C1 segment of cervical spinal cord (tissue), 14 donors: ENCODE data around the gene ABCG1.

Source experiments
- DNase-seq, 14 donors: peaks; one replicate each; lab custom pipeline; 2025; lab: John Stamatoyannopoulos, UW

Gene ABCG1

DNA sequence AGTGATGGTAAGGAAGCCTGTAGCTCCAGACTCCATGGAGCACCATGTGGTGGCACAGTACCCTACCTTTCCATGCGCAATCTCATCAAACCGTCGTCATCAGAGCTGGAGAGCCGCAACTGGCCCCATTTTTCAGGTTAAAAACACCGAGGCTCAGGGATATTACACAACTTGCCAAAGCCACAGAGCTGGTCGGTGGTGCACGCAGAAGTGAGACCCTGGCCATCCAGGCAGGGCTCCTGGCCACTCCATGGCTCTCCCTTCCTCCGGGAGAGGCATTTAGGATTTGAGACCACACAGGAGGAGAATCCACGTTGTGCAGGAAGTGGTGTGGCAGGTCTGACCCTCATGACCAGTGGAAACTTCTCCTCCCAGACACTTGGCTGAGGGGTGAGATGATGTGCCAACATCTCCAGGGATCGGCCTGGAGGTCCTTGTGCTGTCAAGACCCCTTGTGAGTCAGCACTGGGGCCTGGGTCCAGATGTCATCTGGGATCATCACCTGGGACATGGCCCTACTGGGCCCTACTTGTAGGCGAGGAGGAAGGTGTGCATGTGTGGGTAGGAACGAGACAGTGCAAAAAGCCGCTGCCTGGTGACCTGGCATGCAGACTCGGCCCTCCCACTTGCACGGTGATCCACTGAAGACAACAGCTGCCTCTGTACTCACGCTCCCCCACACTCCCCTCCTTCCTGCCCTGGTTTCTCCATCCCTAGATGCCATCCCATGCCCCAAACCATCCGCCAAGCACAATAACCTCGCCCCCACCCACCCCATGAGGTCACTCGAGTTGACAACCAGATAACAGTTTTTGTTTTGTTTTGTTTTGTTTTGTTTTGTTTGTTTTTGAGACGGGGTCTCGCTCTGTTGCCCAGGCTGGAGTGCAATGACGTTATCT is 85.9 kb downstream of the ABCG1 start:
- no peak for DNase-seq

GRCh38 chr21:42305707-42306147 is 86.8 kb downstream of the ABCG1 start:
- DNase-seq: no peak

DNA sequence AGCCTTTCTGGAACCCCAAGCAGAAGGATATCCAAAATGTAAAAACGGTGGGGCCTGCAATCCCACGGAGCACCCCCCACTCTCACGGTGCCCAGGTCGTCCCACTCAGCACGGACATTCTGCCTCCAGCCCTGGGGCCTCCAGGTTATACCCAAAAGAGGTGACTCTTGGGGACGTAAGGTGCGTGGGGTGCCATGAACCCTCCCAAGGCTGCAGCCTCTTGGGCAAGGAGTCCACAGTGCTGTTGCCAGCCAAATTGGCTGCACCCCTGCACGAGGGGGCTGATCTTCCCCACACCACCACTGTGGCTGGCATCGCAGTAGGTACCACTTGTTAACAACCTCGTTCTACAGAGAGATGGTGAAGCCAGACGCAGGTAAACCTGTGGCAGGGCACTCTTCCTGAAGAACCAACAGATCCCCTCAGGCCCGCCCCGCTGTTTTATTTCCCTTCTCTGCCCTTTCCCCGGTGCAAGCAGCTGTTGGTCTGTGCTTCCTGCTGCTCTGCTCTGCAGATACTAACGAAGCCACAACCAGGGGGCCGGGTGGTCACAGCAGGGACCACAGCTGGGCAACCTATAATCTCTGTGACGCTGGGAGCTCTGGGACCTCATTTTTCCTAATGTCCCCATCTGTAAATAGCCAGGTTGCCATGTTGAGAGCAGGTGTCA is 87.6 kb downstream of the ABCG1 start:
- DNase-seq: no peak

- DNase-seq: no peak
Observed at GRCh38 chr21:42307106-42307505, 88.2 kb downstream of the ABCG1 start.

DNA sequence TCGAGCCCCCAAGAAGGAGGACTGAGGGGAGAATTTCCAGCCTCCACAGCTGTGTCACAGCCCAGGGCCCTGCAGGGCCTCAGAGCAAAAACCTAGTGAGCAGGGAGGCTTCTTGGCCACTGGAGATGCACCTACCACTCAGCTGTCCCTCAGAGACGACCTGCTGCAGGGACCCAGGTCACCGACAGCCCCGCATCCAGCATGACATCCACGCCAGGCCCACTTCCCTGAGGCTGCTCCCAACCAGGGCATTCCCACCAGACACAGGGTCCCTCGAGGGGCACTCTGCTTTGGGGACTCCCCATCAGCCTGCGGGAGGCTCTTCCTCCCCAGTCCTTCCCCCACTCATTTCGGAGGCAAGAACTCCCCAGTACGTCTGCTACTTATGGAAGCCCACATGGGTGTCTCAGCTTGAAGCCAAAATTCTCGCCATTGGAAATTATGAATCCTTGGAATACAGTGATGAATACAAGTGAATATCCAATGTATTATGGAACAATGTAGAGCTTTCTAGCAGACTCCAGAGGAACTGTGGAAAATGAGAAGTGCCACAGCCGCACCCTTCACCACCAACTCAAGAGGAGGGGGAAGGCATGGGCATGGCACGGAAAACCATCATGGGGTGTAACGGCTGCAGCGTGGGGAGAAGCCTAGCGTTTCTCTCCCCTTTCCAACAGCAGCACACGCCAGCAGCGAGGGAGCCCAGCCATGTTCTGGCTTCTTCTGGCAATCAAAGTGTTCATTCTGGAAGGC is 89.4 kb downstream of the ABCG1 start:
- DNase-seq: no peak

GRCh38 chr21:42308914-42309752 is 90.2 kb downstream of the ABCG1 start:
- no peak for DNase-seq

DNA sequence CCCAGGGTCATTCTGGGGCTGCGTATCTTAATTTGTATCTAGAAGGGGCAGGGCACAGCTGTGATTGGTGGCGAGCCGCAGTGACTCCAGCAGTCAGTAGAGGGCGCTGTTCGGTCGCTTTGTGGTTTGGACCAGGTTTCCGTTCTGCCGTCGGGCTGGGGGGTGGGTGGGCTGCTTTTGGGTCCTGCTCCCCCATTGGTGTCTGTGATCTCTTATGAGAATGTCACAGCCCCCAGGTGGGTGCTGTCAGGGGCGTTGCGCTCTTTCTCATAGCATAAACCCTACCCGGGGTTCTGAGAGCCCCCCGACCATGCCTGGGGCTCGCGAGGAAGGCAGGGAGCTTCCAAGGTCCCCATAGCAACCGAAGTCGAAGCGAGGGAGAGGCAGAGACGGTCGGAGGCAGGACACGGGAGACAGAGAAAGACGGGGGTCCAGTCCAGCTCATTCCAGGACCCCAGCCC is 90.8 kb downstream of the ABCG1 start:
- peak in 7 of 14 donors; percentile 7 to 53 (median 20) for DNase-seq

GRCh38 chr21:42310411-42311001 is 91.6 kb downstream of the ABCG1 start:
- no peak for DNase-seq

DNA sequence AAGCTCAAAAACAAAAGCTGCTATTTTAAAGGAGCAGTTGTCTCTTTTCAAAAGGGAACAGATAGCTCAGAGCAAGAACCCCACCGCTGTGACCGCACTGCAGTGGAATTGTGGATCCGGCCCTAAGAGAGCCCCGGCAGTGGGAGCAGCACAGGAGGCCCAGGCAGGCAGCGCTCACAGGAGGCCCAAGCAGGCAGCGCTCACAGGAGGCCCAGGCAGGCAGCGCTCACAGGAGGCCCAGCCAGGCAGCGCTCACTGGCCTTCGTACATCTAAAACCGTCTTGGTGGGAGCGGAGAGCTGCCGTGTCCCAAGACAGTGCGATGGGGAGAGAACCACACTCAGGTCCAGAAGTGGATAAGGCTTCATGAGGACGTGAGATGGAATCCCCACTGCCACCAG is 92.2 kb downstream of the ABCG1 start:
- no peak for DNase-seq

DNA sequence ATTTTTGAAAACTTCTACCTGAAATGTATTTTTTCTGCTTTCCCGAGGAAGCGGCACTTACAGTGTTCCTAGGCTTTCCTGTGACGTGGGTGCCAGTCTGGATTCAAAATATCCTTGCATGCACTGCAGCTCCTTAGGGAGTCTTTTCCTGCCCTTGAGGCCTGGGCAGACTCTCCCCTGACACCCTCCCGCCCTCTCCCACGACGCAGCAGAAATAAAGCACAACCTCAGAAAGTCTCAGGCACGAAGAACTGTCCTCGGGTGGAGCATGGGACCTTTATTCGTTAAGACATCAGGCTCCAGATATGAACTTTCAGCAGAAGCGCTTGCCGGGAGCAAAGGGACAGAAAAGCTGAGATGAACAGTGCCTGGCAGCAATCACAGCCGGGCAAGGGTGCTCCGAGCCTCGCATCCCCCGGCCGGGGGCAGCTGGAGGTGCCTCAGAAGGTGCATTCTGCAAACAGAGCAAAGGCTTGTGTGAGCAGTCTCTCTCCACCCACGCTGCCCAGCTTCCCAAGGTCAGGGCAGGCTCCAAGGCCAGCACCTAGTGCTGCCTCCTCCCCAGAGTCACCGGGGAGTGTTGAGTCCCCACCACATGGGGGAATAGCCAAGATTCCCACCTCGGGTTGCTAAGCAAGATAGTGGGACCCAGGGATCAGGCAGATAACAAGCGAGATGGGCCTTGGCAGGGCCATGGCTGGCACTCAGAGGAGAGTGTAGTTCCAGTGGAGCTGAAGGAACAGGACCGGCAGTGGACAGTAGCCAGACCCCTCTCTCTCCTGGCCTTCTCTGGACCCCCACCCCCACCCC is 93.1 kb downstream of the ABCG1 start:
- no peak for DNase-seq

DNA sequence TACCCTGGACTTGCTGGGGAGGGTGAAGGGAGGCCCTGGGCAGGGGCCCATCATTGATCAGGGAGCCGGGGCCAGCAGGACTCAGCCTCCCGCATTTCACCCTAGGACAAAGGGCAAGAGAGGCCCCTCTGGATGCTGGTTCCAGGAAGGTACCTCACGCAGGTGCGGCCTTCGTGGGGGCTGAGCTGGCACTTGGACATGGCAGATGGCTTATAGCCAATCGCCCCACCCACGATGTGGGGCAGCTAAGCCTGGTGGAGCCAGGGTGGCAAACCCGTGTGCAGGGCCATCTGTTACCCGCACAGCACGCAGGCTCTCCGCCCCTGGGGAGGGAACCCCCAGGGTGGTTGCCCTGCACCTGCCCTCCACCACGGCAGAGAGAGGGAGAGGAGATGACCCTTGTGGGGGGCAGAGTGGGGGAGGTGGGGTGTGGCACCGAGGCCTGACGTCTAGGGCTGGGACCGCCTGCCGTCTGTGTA is 93.7 kb downstream of the ABCG1 start:
- DNase-seq: no peak

DNA sequence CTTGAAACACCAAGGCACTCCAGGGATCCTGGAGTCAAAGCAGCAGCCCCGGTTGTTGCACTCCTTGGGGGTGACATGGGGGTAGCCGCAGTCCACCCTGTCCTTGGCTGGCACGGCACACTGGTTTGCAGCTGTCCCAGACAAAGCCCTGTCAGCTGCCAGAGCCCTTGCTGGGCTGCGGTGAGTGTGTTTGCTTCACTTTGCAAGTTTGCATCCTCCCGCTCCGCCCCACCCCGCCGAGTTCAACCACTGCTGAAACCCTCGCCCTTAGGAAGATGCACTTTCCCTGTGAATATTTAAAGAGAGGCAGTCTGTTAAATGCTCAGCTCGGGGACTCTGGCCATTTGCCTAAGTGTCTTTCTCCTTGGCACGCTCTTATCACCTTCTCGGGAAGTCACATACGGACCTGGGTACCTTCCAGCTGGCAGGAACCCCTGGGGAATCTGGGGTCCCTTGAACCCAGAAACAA is 94.6 kb downstream of the ABCG1 start:
- DNase-seq: no peak

- no peak for DNase-seq
Observed at GRCh38 chr21:42314616-42315295, 95.8 kb downstream of the ABCG1 start.

DNA sequence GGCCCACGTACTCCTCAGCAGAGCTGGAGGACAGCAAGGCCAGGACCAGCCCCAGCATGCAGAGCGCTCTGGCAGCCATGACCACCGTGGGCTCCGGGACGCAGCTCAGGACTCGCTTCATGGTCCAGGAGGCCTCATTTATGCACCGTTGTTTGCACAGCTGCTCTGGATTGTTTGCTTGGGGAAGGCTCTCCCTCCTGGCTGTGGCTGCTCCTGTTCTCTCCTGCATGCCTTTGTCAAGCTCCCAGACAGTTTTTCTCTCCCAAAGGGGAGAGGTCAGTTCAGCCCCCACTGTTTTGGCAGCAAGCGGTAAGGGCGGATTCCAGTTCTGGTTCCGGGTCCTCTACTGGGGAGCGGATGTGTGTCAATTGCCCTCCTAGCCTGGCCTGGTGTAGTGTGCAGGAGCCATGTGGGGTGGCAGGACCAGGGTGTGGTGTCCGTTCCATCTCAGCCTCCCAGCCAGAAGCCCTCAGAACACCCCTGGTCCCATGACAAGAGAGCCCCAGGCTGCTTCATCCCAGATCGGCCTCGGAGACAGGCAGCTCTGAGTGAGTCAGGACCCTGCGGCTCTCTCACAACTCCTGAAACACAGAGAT is 96.5 kb downstream of the ABCG1 start, which contains the start of gene TFF3:
Gene TFF3 (minus strand): TSS at position 114 of the 596 bp plus-strand sequence. CDS start 35 bp downstream, at position 79.
- no peak for DNase-seq

GRCh38 chr21:42316891-42317290 is 98.0 kb downstream of the ABCG1 start:
- no peak for DNase-seq

DNA sequence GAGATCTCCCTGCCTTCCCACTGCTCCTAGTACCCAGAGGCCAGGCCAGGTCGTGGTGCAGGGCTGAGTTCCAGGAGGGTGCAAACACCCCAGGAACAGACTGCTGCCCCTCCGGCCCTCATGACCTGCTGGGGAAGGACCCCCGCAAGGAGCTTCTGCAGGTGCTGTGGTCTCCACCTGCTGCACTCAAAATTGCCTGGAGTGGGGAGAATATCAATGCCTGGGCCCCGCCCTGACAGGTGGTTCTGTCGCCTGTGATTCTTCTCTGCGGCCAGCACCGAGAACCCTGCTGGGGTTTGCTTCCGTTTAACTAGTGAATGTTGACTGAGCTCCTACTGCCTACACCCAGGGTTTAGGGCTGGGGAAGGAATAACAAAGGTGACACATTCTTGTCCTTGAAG is 98.4 kb downstream of the ABCG1 start:
- no peak for DNase-seq

GRCh38 chr21:42317826-42318746 is 99.1 kb downstream of the ABCG1 start:
- DNase-seq: no peak
